Measurements from ENCODE around the gene PUSL1.

PUSL1 gene, protein sequence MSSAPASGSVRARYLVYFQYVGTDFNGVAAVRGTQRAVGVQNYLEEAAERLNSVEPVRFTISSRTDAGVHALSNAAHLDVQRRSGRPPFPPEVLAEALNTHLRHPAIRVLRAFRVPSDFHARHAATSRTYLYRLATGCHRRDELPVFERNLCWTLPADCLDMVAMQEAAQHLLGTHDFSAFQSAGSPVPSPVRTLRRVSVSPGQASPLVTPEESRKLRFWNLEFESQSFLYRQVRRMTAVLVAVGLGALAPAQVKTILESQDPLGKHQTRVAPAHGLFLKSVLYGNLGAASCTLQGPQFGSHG

DNA sequence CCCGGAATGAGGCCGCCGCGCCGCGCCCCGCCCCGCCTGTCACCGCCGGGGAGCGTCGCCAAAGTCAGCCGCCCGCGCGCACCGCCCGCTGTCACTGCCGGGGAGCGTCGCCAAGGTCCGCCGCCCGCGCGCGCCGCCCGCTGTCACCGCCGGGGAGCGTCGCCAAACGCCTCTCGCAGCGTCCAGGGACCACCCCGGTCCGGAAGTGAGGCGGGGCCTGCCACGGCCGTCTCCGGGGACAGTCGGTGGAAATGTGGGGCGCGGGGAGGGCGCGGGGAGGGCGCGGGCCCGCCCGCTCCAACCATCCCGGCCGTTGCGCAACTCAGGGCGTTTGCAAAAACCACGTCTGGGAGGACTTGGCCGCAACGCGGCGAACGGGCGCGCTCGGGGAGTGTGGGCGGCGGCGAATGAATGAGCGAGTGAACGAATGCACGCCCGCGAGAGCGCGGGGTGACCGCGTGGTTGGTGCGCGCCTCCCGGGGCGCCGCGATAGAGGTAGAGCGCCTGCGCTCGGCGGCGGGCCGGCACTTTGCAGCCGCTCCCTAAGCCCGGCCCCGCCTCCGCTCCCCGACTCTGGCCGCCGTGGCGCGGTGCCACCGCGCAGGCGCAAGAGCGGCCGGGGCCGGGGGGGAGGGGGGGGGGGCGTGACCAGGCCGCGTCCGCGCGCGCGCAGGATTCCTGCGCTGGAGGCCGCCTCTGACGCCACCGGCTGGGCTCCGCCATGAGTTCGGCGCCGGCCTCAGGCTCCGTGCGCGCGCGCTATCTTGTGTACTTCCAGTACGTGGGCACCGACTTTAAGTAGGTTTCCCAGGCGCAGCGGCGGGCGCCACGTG, at the start of gene PUSL1, which contains the start of gene ACAP3:
Gene PUSL1 (plus strand): TSS at position 675 of the 833 bp plus-strand sequence. CDS start 47 bp downstream, at position 722.
Gene ACAP3 (minus strand): TSS at position 8 of the 833 bp plus-strand sequence. CDS start 115 bp downstream, outside the sequence.
- peak; percentile 53 to 73 for DNase-seq (ENCODE audit: low read depth in 2 of 2, low spot score in 1 of 2)

DNA sequence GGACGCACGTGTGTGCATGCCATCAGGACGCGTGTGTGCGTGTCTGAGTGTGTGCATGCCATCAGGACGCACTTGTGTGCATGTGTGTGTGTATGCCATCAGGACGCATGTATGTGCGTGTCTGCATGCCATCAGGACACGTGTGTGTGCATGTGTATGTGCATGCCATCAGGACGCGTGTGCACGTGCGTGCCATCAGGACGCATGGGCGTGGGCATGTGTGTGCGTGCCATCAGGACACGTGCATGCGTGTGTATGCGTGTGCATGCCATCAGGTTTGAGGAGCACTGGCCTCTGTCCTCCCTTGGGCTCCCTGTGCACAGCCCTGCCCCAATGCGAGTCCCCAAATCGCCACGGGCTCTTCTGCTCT, 49.3 kb upstream of the PUSL1 start:
- no peak for DNase-seq (ENCODE audit: low read depth in 2 of 2, low spot score in 1 of 2)

DNA sequence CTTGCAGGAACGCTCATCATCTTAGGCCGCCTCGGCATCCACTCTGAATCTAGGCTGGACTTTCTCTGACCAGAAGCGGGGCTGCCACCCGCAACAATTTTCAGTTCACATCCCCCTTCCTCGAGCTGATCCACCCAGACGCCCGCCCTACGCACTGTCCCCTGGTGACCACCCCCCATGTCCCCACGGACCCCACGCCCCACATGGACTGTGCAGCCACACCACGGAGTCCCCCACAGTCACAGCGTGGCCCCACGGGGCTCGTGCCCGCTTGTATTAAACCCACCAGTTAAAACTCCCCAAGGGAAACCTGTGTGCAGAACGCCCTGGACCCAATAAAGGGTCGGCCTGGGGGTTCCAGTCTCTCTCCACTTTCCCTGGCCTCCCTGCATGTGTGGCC, 48.9 kb upstream of the PUSL1 start:
- no peak for DNase-seq (ENCODE audit: low read depth in 2 of 2, low spot score in 1 of 2)

DNA sequence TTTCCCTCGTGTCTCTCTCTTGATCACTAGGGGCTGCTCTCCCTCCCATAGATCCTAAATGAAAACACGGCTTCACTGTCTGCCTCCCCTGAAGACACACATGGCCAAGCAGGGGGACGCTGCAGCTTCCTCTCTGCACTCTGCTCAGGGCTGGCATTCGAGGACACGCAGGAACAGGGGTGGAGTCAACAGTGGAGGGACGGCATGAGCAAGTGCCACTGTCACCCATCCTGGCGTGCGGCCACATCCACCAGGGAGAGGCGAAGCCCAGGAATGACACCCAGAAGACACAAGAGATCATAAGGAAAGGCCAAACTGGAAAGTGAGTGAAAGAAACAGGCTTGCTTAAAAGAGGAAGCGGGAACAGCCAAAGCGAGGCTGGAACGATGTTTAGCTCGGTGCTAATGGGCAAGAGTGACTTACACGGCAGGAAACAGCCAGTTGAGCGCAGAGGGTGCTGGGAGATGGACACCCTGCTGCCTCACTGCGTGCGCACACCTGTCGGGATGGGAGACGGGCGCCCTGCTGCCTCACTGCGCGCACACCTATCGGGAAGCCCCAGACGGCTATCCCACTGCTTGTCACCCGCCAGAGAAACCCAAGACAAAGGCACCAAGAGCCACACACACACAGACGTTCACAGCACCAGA, 48.3 kb upstream of the PUSL1 start:
- DNase-seq (ENCODE audit: low read depth in 2 of 2, low spot score in 1 of 2) = no peak

DNA sequence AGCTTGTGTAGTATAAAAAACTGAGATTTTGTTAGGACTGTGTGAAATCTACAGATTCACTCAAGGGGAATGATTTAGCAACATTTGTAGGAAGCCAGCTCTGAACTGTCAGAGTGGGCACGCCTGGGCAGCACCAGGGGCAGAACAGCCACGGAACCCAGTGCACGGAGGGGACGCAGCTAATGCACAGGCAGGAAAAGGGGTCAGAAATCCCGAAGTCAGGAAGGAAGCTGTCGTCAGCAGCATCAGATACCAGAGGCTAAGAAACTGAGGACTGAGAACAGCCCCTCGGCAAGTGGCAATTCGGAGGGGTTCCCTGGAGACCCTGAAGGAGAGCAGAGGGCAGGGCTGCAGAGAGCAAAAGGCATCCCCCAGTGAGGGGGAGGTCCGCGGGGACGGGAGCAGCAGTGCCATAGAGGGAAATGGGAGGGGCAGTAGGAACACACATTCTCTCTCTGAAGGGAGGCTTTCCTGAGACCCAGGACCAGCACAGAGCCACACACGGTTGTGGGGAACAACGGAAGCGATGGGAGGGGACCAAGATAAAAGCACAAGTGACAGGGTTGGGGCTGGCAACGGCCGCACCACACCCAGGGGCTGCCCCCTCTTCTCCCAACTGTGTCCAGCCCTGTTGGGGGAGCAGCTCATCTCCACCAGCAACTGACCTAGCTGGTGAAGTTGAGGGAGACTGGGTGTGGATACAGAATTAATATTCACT, 47.4 kb upstream of the PUSL1 start:
- DNase-seq (ENCODE audit: low read depth in 2 of 2, low spot score in 1 of 2) = no peak

DNA sequence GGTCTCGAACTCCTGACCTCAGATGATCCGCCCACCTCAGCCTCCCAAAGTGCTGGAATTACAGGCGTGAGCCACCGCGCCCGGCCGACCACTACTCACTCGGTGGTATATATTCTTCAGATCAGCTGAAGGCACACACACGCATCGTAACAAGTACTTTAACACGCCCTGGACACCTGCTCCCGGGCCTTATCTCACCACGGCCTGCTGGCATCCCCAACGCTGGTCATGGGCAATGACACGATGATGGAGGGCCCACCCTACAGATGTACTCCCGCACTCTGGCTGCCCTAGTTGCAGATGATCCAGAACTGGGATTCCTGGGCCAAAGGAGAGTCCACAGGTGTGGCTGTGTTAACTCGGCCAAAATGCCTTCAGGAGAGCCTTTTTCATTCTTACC, 46.3 kb upstream of the PUSL1 start:
- DNase-seq (ENCODE audit: low read depth in 2 of 2, low spot score in 1 of 2) = no peak

DNA sequence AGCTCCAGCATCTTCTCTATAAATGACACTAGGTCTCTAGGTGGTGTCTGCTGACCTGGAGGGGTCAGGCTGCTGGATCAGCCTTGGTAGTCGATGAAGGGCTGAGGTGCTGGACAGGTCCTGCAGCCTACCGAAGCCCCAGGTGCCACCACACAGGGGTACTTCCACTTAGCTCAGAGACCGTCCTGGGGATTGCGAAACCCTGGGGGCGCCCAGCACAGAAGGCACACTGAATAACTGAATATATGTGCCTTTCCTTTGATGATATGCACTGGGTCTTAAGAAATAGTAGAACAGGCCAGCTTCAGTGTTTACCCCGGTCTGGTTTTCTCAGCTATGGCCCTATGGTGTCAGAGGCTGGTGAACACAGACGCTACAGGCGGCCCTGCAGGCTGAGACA, 45.6 kb upstream of the PUSL1 start:
- no peak for DNase-seq (ENCODE audit: low read depth in 2 of 2, low spot score in 1 of 2)

DNA sequence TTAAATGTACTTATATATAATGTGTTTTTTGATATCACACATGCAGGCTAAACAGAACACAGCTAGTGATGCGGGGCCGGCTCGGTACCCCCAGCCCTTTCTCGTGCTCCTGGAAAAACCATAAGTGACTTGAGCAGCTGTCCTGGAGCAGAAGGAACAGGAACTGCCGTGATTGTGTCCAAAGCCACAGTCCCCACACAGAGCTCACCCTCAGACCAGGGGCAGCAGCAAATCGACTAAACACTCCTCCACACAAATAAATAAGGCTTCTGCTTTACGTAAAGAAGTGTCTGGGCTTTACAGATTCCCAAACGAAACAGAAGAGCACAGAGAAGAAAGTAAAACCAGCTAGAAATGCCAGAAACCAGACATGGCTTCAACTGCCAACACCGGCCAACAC, 44.4 kb upstream of the PUSL1 start:
- no peak for DNase-seq (ENCODE audit: low read depth in 2 of 2, low spot score in 1 of 2)

DNA sequence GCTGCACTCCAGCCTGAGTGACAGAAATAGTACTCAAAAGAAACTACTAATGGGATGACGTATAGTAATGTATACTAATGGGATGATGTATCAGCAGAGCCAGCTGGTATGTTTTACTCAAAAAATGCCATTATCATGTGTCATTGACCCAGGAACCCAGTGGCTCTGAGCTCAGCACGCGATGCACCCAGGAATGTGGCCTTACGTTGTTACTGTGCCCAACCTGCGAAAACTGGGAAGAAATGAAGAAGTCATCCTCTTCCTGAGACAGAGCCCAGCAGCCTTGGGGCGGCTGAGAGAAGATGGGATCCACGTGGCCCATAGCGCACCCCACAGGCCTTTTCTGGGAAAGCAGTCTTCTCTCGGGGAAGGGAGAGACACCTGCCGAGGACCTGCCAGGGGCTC, 43.5 kb upstream of the PUSL1 start:
- DNase-seq (ENCODE audit: low read depth in 2 of 2, low spot score in 1 of 2) = no peak

DNA sequence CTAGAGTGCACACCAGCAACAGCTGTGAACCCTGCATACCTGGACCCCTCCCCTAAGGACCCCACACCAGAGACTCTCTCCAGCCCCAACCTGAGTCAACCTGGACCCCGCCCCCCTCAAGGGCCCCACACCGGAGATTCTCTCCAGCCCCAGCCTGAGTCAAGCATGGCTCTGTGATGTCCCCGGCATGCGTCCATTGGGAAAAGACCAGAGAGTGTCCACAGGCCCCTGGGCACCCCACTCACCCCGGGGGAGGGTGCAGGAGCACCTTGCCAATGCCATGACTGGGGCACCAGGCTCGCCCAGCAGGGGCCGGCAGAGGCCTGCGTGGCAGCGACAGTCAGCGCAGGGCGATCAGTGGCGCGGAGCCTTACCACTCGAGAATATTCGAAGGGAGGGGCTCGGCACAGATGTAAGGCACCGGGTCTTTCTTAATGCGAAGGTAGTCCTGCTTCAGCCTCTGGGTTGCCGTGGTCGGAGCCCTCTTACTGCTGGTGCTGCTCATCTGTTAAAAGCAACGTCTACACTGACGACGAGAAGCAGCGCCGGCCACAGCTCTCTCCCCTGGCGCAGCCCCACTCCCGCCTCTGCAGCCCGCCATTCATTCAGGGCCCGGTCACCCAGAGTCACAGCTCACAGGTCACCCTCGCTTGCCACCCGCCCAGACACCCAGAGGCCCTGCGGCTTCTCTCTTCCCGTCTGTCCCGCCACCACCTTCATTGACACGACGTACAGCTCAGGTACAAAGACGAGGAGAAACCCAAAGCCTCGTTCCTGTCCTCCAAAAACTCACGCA, 40.7 kb upstream of the PUSL1 start:
- no peak for DNase-seq (ENCODE audit: low read depth in 2 of 2, low spot score in 1 of 2)

DNA sequence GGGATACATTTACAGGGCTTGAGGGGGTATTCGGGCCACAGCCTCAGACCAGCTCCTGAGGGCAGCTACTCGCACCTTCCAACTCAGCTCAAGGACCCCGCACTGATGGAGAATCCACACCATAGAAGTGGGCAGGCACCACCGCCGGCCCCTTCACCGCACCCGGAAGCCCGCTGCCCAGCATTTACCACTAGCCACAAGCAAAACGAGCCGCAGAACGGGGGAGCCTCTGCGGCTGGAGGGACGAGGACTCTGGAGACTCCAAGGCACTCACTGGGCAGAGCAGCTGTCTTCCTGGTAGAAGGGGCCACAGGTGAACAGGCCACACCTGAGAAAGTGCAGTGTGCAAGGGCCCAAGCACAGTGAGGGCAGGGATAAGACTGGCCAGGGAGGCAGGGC, 40.1 kb upstream of the PUSL1 start:
- DNase-seq (ENCODE audit: low read depth in 2 of 2, low spot score in 1 of 2) = no peak

DNA sequence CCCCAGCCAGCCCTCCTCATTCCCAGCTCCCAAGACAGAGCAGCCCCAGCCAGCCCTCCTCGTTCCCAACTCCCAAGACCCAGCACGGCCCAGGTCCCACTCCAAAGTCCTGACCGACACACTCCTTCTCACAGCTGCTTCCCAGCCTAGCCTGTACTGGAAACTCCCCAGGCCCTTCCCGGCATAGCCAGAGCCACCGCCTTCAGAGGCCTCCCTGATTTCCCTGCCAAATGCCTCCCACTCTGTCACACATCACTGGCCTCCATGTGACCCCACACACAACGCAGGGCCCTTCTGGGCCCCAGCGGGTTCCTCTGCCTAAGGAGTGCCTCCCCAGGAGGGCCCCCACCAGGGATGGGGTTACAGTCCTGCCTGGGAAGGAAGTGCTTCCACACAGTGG, 37.6 kb upstream of the PUSL1 start:
- DNase-seq (ENCODE audit: low read depth in 2 of 2, low spot score in 1 of 2) = no peak

DNA sequence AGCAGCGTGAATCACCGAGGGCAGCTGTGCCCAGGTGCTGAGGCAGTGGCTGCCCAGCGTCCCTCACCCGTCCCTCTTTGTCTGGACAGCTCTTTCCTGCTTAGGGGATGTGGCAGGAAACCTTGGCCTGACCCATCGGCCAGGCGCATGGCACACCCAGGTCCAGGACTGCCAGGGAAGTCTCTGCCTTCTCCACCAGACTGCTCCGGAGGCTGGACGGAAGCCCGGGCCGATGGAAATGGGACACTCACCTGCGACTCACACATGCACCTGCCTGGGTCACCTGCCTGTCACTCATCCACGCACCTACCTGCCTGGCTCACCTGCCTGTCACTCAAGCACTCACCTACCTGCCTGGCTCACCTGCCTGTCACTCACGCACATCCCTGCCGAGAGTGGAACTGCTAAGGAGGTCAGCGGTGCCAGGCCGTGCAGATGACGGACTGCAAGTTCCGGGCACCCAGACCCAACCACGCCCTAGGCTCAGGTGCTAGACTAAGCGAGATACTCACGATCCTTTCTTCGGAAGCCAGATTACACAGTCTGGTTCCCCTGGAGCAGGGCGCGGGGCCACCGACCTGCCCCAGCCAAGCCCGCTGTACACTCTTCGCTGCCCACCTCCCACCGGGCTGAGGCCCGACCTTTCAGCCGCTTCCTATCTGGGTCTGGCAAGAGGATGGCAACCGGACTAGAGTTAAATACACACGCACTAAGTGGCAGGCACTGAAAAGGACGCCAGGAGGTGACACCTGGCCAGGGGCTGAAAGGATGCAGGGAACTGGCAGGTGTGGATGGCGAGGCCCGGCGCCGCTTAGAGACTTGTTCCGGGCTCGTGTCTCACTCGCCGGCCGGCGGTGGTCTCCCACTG, 35.8 kb upstream of the PUSL1 start:
- no peak for DNase-seq (ENCODE audit: low read depth in 2 of 2, low spot score in 1 of 2)

DNA sequence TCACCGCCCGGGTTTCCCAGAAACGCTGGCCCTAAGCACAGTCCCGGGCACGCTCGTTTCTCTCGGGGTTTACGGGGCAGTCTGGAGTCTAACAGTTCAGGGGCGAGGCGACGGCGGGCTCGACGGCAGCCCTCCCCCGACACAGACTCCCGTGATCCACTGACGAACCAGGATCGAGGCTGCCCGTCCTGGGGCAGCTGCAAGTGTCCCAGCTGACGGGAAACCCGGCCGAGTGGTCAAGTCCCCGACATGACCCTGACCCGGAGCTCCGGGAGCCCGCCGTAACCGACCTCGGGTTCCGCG, 35.2 kb upstream of the PUSL1 start:
- no peak for DNase-seq (ENCODE audit: low read depth in 2 of 2, low spot score in 1 of 2)

DNA sequence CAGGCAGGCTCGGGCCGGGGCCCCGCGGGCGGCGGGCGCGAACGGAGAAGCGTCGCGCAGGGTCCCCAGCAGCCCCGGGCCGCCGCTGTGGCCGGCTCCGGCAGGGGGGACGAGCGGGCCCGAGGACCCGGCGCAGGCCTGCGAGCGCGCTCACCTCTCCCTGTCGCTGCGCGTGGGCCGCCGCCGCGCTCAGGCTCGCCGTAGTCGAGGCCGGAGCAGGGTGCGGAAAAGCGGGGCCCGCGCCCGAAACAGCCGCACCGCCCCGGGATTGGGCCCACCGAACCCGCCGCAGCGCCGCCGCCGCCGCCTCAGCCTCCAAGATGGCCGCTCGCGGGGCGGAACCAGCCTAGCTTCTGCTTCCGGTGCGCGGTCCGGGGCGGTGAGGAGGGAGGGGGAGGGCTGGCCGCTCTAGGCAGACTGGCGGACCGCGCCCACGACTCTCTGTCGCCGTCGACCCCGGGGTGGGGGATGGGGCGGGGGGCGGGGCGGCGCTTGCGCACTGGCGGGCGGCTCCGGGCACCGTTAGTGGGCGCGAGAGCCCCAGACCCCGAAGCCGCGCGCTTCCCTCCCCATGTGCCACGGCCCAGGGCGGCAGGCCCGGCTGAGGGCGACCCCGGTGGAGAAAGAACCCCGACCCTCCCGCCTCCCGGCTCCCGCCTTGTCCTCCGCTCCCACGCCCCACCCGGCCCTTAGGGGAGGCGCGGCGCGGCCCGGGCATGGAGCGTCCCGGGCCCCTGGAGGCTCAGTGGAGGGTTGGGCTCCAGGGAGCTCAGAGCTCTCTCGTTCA, 34.7 kb upstream of the PUSL1 start, which contains the start of gene UBE2J2:
Gene UBE2J2 (minus strand): TSS at position 343 of the 787 bp plus-strand sequence. CDS start 5,862 bp downstream, outside the sequence.
- peak; percentile 88 to 89 for DNase-seq (ENCODE audit: low read depth in 2 of 2, low spot score in 1 of 2)

DNA sequence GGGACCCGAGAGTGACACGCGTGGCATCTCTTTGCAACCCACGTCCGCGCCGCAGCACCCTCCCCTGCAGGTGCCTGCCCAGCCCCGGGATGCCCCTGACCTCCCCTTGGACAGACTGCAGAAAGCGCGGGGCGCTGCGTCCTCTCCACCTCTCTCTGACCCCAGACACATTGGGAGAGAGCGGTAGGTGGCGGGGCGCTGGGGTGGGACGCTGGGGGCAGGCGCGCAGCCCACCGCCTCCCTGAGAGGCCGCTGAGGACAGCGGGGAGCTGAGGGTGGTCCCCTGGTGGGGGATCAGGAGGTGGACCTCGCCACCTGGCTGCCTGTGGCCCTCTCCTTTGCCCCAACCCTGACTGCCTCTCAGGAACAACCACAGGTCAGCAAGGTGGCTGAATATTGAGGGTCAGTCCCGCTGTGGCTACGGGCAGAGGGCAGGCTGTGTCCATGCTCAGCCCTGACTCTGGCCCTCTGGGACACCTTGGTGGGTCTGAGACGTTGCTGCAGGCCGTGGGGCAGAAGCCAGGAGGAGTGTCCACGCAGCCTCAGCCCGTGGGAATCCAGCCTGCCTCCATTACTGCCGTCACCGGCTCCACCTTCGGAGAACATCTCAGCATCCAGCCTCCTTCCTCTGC, 34.0 kb upstream of the PUSL1 start:
- DNase-seq (ENCODE audit: low read depth in 2 of 2, low spot score in 1 of 2) = no peak

DNA sequence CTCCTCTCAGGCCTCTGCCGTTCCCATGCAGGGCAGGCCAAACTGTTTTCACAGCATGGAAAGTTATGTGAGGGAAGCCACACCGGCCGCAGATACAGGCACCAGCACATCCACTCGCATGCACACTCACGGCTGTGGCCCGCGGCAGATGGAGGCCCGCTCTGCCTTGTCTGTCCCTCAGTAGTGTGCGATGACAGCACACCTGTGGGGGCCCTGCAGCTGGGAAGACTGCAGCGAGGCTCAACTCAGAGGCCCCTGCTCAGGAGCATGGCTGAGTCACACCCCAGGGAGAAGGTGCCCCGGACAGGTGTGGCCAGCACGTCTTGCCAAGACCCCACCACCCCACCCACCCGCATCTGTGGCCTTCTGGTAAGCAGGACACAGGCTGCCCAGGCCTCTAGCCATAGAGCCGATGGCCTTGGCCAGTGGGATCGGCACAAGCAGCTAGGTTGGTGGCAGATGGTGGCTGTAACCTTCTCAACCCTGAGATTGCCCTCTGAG, 33.4 kb upstream of the PUSL1 start:
- DNase-seq (ENCODE audit: low read depth in 2 of 2, low spot score in 1 of 2) = no peak

DNA sequence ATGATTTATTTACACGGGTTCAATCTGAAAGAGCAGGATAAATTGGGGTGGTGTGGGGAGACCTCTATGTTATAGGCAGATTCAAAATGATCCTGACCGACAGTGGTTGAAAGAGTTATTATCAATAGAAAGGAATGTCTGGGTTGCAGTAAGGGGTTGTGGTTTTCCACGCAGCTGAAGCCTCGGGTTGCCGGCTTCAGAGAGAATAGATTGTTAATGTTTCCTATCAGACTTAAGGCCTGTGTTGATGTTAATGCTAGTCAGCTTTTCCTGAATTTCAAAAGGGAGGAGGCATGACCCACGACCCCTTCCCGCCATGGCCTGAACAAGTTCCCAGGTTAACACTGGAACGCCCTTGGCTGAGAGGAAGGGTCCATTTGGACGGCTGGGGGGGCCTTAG, 32.6 kb upstream of the PUSL1 start:
- DNase-seq (ENCODE audit: low read depth in 2 of 2, low spot score in 1 of 2) = no peak
